ENCODE results near the gene IFITM2.

GRCh38 chr11:283405-284104 lies 24.1 kb upstream of the IFITM2 start:
- TF ChIP-seq CTCF (conservative IDR thresholded peaks at IDR 0.05) (no peak), EZH2 (IDR thresholded peaks at IDR 0.05; ENCODE audit: low read depth) (no peak)

Data from PC-9 (cell line).